Inflammatory macrophage treated with lipopolysaccharide for 4 hours (primary cell): Measurements from ENCODE around the gene MICALL1.

ENCODE experiments used
- DNase-seq: peaks from one replicate; pipeline ENCODE4 v3.0.0-alpha.2; 2020

The MICALL1 gene

GRCh38 chr22:37905534-37906363, at the start of gene MICALL1:
MICALL1 (plus strand) TSS chr22:37906297; CDS start chr22:37906423, 126 bp downstream.
- DNase-seq = peak; percentile 80

GRCh38 chr22:37860796-37861421, 45.2 kb upstream of the MICALL1 start:
- no peak for DNase-seq

- no peak for DNase-seq
Measured at GRCh38 chr22:37862570-37863325, 43.3 kb upstream of the MICALL1 start.

GRCh38 chr22:37865510-37865909, 40.6 kb upstream of the MICALL1 start:
- no peak for DNase-seq

- DNase-seq = no peak
Measured at GRCh38 chr22:37870273-37870672, 35.8 kb upstream of the MICALL1 start.

GRCh38 chr22:37880668-37881440, 25.2 kb upstream of the MICALL1 start:
- DNase-seq = no peak

- no peak for DNase-seq
Measured at GRCh38 chr22:37884420-37884819, 21.7 kb upstream of the MICALL1 start.

- no peak for DNase-seq
Measured at GRCh38 chr22:37887584-37888378, 18.3 kb upstream of the MICALL1 start.

GRCh38 chr22:37891926-37892325, 14.2 kb upstream of the MICALL1 start:
- DNase-seq = no peak

- DNase-seq = no peak
Measured at GRCh38 chr22:37892566-37893335, 13.3 kb upstream of the MICALL1 start.

- DNase-seq = no peak
Measured at GRCh38 chr22:37893583-37893983, 12.5 kb upstream of the MICALL1 start.

- no peak for DNase-seq
Measured at GRCh38 chr22:37894939-37895670, 11.0 kb upstream of the MICALL1 start.

GRCh38 chr22:37896181-37896592, 9.9 kb upstream of the MICALL1 start:
- peak; percentile 82 for DNase-seq

GRCh38 chr22:37896939-37897338, 9.2 kb upstream of the MICALL1 start:
- no peak for DNase-seq

GRCh38 chr22:37897807-37898206, 8.3 kb upstream of the MICALL1 start:
- DNase-seq = no peak

- no peak for DNase-seq
Measured at GRCh38 chr22:37898441-37899181, 7.5 kb upstream of the MICALL1 start.

- DNase-seq = peak; percentile 96
Measured at GRCh38 chr22:37904572-37905533, 1.2 kb upstream of the MICALL1 start.

GRCh38 chr22:37906364-37907008, 389 bp downstream of the MICALL1 start:
- no peak for DNase-seq
